GM10266 (cell line): Measurements from ENCODE around the gene FGFRL1.

ENCODE experiments used
- DNase-seq: peaks from one replicate; pipeline ENCODE4 v3.0.0; 2012; ENCODE audit errors: extremely low spot score
- TF ChIP-seq, protein P1 (sequence below): IDR thresholded peaks from 2 replicates; pipeline ENCODE4 v1.5.1; 2012; ENCODE audit warnings: mild to moderate bottlenecking, low read depth; ENCODE audit not compliant: control insufficient read depth, insufficient read depth; ENCODE audit errors: missing control alignments

Gene FGFRL1

GRCh38 chr4:986879-987623, 24.4 kb upstream of the FGFRL1 start, which contains the start of gene IDUA:
Gene IDUA, plus strand, starts transcription at chr4:987044. Its CDS starts 41 bp downstream, at chr4:987085.
- TF ChIP-seq, protein P1, sequence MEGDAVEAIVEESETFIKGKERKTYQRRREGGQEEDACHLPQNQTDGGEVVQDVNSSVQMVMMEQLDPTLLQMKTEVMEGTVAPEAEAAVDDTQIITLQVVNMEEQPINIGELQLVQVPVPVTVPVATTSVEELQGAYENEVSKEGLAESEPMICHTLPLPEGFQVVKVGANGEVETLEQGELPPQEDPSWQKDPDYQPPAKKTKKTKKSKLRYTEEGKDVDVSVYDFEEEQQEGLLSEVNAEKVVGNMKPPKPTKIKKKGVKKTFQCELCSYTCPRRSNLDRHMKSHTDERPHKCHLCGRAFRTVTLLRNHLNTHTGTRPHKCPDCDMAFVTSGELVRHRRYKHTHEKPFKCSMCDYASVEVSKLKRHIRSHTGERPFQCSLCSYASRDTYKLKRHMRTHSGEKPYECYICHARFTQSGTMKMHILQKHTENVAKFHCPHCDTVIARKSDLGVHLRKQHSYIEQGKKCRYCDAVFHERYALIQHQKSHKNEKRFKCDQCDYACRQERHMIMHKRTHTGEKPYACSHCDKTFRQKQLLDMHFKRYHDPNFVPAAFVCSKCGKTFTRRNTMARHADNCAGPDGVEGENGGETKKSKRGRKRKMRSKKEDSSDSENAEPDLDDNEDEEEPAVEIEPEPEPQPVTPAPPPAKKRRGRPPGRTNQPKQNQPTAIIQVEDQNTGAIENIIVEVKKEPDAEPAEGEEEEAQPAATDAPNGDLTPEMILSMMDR = peak; percentile 64

GRCh38 chr4:987624-988513, 23.6 kb upstream of the FGFRL1 start:
- TF ChIP-seq, protein P1 = no peak
- DNase-seq = no peak

More at GRCh38 chr4:986879-987623, 24.4 kb upstream of the FGFRL1 start, which contains the start of gene IDUA:
- peak; percentile 95 for DNase-seq

DNA sequence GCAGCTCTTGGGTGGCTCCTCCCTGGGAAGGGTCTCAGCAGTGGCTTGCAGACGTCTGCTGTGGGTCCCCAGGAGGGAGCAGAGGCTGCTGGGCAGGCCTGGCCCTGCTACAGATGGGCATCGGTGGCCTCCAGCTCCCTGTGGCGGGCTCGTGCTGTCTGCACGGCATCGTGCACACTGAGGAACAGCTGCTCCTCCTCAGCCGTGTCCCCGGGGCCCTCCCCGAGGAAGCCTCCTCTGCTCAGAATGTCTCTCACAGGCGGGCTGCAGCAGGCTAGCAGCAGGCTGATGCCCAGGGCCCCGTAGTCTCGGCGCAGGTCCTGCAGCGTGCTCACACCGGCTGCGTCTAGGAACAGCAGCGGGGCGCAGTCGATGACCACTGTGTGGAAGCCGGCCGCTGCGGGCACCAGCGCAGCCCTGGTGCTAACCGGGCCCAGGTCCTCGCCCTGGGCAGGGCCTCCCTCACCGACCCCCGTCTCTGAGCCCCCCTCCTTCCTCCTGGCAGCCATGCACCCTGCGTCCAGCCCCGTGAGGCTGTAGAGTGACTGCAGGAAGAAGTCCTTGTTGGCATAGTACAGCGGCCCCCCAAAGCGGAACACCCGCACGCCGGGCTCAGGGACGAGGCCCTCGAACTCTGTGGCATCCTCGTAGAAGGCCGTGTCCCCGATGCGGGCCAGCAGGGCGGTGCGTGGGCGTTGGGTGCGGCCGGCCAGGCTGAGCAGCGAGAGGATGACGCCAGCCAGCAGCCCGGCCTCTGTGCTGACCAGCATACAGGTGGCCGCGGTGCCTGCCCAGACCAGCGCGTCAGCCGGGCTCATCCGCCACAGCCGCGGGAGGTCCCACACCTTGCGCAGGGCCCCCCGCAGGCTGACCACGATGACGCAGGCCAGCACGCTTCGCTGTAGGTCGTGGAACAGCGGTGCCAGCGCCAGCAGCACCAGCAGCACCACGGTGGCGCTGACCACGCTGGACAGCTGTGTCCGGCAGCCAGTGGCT, 22.4 kb upstream of the FGFRL1 start:
- DNase-seq = no peak

GRCh38 chr4:989722-990471, 21.5 kb upstream of the FGFRL1 start:
- TF ChIP-seq, protein P1 = no peak

More for the DNA sequence above, 22.4 kb upstream of the FGFRL1 start:
- TF ChIP-seq, protein P1 = no peak

GRCh38 chr4:990746-991367, 20.6 kb upstream of the FGFRL1 start:
- DNase-seq = no peak
- TF ChIP-seq, protein P1 = no peak

More at GRCh38 chr4:989722-990471, 21.5 kb upstream of the FGFRL1 start:
- DNase-seq = no peak
